ENCODE data around the gene FHIT.

Gene FHIT

GRCh38 chr3:60384341-60384740 lies 866.9 kb downstream of the FHIT start:
- Histone ChIP-seq H3K9ac (ENCODE audit: low read length) (no peak overlapping the region), H3K9me3 (ENCODE audit: insufficient read depth, low read length) (no peaks in the 10 kb centered on the region), H3K36me3 (ENCODE audit: low read length) (no peaks in the 10 kb centered on the region), H3K9me2 (replicated peaks; ENCODE audit: insufficient read depth, low read length) (no peaks in the 10 kb centered on the region), H4K20me1 (ENCODE audit: low read depth, low read length) (no peaks in the 10 kb centered on the region), H3K4me3 (ENCODE audit: insufficient read depth, low read length, poor library complexity, severe bottlenecking) (no peak overlapping the region), H2AFZ (ENCODE audit: low read depth, low read length, severe bottlenecking) (no peak overlapping the region), H3K27me3 (ENCODE audit: low read length) (no peaks in the 10 kb centered on the region), H3F3A (ENCODE audit: insufficient read depth) (no peaks in the 10 kb centered on the region), H3K27ac (ENCODE audit: low read depth, low read length) (no peak overlapping the region), H3K4me2 (ENCODE audit: low read depth, low read length, poor library complexity, severe bottlenecking) (no peak overlapping the region), H3K79me2 (ENCODE audit: insufficient read depth, low read length) (no peaks in the 10 kb centered on the region)
- TF ChIP-seq, protein P1, sequence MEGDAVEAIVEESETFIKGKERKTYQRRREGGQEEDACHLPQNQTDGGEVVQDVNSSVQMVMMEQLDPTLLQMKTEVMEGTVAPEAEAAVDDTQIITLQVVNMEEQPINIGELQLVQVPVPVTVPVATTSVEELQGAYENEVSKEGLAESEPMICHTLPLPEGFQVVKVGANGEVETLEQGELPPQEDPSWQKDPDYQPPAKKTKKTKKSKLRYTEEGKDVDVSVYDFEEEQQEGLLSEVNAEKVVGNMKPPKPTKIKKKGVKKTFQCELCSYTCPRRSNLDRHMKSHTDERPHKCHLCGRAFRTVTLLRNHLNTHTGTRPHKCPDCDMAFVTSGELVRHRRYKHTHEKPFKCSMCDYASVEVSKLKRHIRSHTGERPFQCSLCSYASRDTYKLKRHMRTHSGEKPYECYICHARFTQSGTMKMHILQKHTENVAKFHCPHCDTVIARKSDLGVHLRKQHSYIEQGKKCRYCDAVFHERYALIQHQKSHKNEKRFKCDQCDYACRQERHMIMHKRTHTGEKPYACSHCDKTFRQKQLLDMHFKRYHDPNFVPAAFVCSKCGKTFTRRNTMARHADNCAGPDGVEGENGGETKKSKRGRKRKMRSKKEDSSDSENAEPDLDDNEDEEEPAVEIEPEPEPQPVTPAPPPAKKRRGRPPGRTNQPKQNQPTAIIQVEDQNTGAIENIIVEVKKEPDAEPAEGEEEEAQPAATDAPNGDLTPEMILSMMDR (IDR thresholded peaks at IDR 0.05; ENCODE audit: insufficient read depth, low read length, poor library complexity, severe bottlenecking): no peak
- no peak for TF ChIP-seq EZH2phosphoT487 (conservative IDR thresholded peaks at IDR 0.05; ENCODE audit: low read length)

DNA sequence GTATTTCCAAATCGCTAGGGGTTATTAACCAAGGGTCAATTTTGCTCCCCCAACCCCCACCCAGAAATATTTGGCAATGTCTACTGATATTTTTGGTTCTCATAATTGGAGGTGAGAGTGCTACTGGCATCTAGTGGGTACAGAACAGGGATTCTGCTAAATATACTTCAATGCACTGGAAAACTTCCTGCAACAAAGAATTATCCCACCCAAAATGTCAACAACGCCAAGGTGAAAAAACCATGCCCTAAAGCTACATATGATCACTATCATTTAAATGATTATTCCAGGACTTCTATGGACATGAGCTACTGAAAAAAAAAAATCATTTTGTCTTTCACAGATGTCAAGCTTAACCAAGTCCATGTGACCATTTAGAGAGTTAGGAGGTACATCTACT lies 867.9 kb downstream of the FHIT start:
- Histone ChIP-seq H3K9me3 (ENCODE audit: insufficient read depth, low read length) (no peaks in the 10 kb centered on the region), H3F3A (ENCODE audit: insufficient read depth) (no peaks in the 10 kb centered on the region), H3K4me3 (ENCODE audit: insufficient read depth, low read length, poor library complexity, severe bottlenecking) (no peak overlapping the region), H3K27ac (ENCODE audit: low read depth, low read length) (no peak overlapping the region), H3K4me2 (ENCODE audit: low read depth, low read length, poor library complexity, severe bottlenecking) (no peak overlapping the region), H3K27me3 (ENCODE audit: low read length) (no peaks in the 10 kb centered on the region), H3K79me2 (ENCODE audit: insufficient read depth, low read length) (no peaks in the 10 kb centered on the region), H4K20me1 (ENCODE audit: low read depth, low read length) (no peaks in the 10 kb centered on the region), H3K36me3 (ENCODE audit: low read length) (no peaks in the 10 kb centered on the region), H2AFZ (ENCODE audit: low read depth, low read length, severe bottlenecking) (no peak overlapping the region), H3K9ac (ENCODE audit: low read length) (no peak overlapping the region), H3K9me2 (replicated peaks; ENCODE audit: insufficient read depth, low read length) (no peaks in the 10 kb centered on the region)
- TF ChIP-seq EZH2phosphoT487 (conservative IDR thresholded peaks at IDR 0.05; ENCODE audit: low read length): no peak
- TF ChIP-seq, protein P1 (IDR thresholded peaks at IDR 0.05; ENCODE audit: insufficient read depth, low read length, poor library complexity, severe bottlenecking): no peak

GRCh38 chr3:60366486-60366885 lies 884.8 kb downstream of the FHIT start:
- no peaks in the 10 kb centered on the region for H3K27me3 ChIP-seq (ENCODE audit: low read length)
- TF ChIP-seq, protein P1 (IDR thresholded peaks at IDR 0.05; ENCODE audit: insufficient read depth, low read length, poor library complexity, severe bottlenecking): no peak
- TF ChIP-seq EZH2phosphoT487 (conservative IDR thresholded peaks at IDR 0.05; ENCODE audit: low read length): no peak
- H2AFZ ChIP-seq (ENCODE audit: low read depth, low read length, severe bottlenecking): no peak overlapping the region
- H3F3A ChIP-seq (ENCODE audit: insufficient read depth): no peaks in the 10 kb centered on the region
- H3K36me3 ChIP-seq (ENCODE audit: low read length): no peaks in the 10 kb centered on the region
- H3K4me3 ChIP-seq (ENCODE audit: insufficient read depth, low read length, poor library complexity, severe bottlenecking): no peak overlapping the region
- H4K20me1 ChIP-seq (ENCODE audit: low read depth, low read length): no peaks in the 10 kb centered on the region
- no peak overlapping the region for H3K9ac ChIP-seq (ENCODE audit: low read length)
- no peaks in the 10 kb centered on the region for H3K9me3 ChIP-seq (ENCODE audit: insufficient read depth, low read length)
- no peak overlapping the region for H3K27ac ChIP-seq (ENCODE audit: low read depth, low read length)
- H3K79me2 ChIP-seq (ENCODE audit: insufficient read depth, low read length): no peaks in the 10 kb centered on the region
- H3K9me2 ChIP-seq (replicated peaks; ENCODE audit: insufficient read depth, low read length): no peaks in the 10 kb centered on the region
- no peak overlapping the region for H3K4me2 ChIP-seq (ENCODE audit: low read depth, low read length, poor library complexity, severe bottlenecking)
